SK-N-SH (cell line): Measurements from ENCODE around the gene ENTPD3.
"Not testable (repeated sequence)": the region's sequence is repeated elsewhere in the genome, so short reads cannot be mapped to it uniquely, and the experiment has no call there.

Source experiments
- CHD2 ChIP-seq: fragments of 150-350 bp; IDR thresholded peaks from 2 replicates; pipeline ENCODE4 v1.6.1; 2018; ENCODE audit warnings: low read length; ENCODE audit not compliant: partially characterized antibody
- CTCF ChIP-seq: fragments of 200-600 bp; sonication (generic); IDR thresholded peaks from 2 replicates; pipeline ENCODE4 v1.6.1; 2017; ENCODE audit warnings: antibody characterized with exemption, mild to moderate bottlenecking, moderate library complexity
- EP300 ChIP-seq, 2 experiments: IDR thresholded peaks; 2 replicates each; pipeline versions ENCODE4 v1.4.0 to v1.6.1; 2012; ENCODE audit warnings: borderline replicate concordance in 1 of 2, low read depth in 1 of 2, low read length in 1 of 2
- JUND ChIP-seq: IDR thresholded peaks from 2 replicates; pipeline ENCODE4 v1.4.0; 2012
- MXI1 ChIP-seq: IDR thresholded peaks from 2 replicates; pipeline ENCODE4 v1.6.1; 2012; ENCODE audit warnings: mild to moderate bottlenecking, low read depth, low read length, improper control_type of control experiment
- SMC3 ChIP-seq: IDR thresholded peaks from 2 replicates; pipeline ENCODE4 v1.6.1; 2012; ENCODE audit warnings: low read depth, low read length, improper control_type of control experiment
- TAF1 ChIP-seq: IDR thresholded peaks from 2 replicates; pipeline ENCODE4 v1.6.1; 2012; ENCODE audit warnings: low read depth, mild to moderate bottlenecking, low read length, moderate library complexity, borderline replicate concordance
- ZBTB33 ChIP-seq: IDR thresholded peaks from 2 replicates; pipeline ENCODE4 v1.4.0; 2012; ENCODE audit warnings: low read depth, borderline replicate concordance

- not testable (repeated sequence) for TF ChIP-seq SMC3; CTCF; ZBTB33; EP300 (IDR thresholded peaks at IDR 0.05; ENCODE audit: borderline replicate concordance in 1 of 2, low read depth in 1 of 2, low read length in 1 of 2); CHD2; TAF1; MXI1; JUND
Observed at GRCh38 chr3:40460481-40460880, 73.5 kb downstream of the ENTPD3 start.
